ENCODE data around the gene INVS. TPM values are rescaled to one million over a fixed set of nuclear protein-coding genes. Genes with fewer than 3 reads are reported as not detected.
"Not testable (repeated sequence)": the region's sequence is repeated elsewhere in the genome, so short reads cannot be mapped to it uniquely, and the experiment has no call there.

The INVS gene
- total RNA-seq, 4 donors from 2014 or later, result 21.0 to 47.8 (median 31.6) TPM

DNA sequence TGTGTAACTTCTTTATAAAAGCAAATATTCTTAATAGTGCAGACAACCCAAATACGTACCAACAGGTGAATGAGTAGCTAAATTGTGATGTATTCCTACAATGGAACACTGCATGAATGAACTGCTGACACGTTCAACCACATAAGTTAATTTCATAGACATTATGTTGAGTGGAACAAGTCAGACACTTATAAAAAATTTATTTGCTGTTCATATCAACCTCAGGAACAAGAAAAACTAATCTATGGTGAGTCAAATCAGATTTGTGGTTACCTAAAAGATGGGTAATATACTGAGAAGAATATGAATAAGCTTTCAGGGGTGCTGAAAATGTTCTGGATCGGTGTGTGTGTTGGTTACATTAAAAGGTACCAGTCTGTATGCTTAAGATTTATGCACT is 35.7 kb downstream of the INVS start:
- in situ Hi-C loops (cut with MboI; ENCODE audit: low pct_ligation_motif_present in 1 of 4, low pct_unique_long_range_greater_than_20kb in 1 of 4, low sequenced_read_pairs in 3 of 4) (no loop called here), intact Hi-C loops (cut with DNase I; ENCODE audit: low total_unique reads) (no loop called here)
- no peak for TF ChIP-seq POLR2AphosphoS5 (IDR thresholded peaks at IDR 0.05)
- TF ChIP-seq, protein P1, sequence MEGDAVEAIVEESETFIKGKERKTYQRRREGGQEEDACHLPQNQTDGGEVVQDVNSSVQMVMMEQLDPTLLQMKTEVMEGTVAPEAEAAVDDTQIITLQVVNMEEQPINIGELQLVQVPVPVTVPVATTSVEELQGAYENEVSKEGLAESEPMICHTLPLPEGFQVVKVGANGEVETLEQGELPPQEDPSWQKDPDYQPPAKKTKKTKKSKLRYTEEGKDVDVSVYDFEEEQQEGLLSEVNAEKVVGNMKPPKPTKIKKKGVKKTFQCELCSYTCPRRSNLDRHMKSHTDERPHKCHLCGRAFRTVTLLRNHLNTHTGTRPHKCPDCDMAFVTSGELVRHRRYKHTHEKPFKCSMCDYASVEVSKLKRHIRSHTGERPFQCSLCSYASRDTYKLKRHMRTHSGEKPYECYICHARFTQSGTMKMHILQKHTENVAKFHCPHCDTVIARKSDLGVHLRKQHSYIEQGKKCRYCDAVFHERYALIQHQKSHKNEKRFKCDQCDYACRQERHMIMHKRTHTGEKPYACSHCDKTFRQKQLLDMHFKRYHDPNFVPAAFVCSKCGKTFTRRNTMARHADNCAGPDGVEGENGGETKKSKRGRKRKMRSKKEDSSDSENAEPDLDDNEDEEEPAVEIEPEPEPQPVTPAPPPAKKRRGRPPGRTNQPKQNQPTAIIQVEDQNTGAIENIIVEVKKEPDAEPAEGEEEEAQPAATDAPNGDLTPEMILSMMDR (IDR thresholded peaks at IDR 0.05), result no peak
- no peak for TF ChIP-seq POLR2A (IDR thresholded peaks at IDR 0.05)
- TF ChIP-seq EP300 (IDR thresholded peaks at IDR 0.05; ENCODE audit: low read depth), result no peak

DNA sequence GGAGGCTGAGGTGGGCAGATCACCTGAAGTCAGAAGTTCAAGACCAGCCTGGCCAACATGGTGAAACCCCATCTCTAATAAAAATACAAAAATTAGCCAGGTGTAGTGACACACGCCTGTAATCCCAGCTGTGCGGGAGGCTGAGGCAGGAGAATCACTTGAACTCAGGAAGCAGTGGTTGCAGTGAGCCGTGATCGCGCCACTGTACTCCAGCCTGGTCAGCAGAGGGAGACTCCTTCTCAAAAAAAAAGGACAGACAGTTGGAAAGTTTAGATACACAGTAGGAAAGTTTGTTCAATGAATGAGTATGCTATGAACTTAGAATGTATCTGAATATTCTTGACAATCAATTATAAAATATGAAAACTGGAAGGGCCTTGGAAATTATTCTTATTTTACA is 37.8 kb downstream of the INVS start:
- DNase-seq; H3K36me3 ChIP-seq; intact Hi-C loops (cut with DNase I; ENCODE audit: low total_unique reads); H3K4me1 ChIP-seq; H3K27me3 ChIP-seq; H3K27ac ChIP-seq; in situ Hi-C loops (cut with MboI; ENCODE audit: low pct_ligation_motif_present in 1 of 4, low pct_unique_long_range_greater_than_20kb in 1 of 4, low sequenced_read_pairs in 3 of 4); H3K9me3 ChIP-seq; H3K4me3 ChIP-seq: not testable (repeated sequence)
- WGBS, 2 donors (ENCODE audit: low coverage in 1 of 2), result 93% methylated on average over 3 to 5 of the region's 5 CpGs

More for the DNA sequence above, 35.7 kb downstream of the INVS start:
- Histone ChIP-seq H3K4me1 (no peaks in the 10 kb centered on the region), H3K36me3 (peaks cover 0 to 7% (median 0%) of the 10 kb centered on the region in 4 donors), H3K9me3 (no peaks in the 10 kb centered on the region), H3K4me3 (no peak overlapping the region), H3K27ac (no peak overlapping the region), H3K27me3 (no peaks in the 10 kb centered on the region)
- DNase-seq, result no peak
- WGBS, 2 donors (ENCODE audit: low coverage in 1 of 2), result 84 to 90% methylated on average over 3 of the region's 3 CpGs

DNA sequence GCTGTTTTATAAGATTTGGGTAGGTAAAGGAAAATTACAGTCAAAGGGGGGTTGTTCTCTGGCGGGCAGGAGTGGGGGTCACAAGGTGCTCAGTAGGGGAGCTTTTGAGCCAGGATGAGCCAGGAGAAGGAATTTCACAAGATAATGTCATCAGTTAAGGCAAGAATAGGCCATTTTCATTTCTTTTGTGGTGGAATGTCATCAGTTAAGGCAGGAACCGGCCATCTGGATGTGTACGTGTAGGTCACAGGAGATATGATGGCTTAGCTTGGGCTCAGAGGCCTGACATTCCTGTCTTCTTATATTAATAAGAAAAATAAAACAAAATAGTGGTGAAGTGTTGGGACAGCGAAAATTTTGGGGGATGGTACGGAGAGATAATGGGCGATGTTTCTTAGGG is 41.3 kb downstream of the INVS start:
- H3K4me1 ChIP-seq; DNase-seq; H3K4me3 ChIP-seq; H3K27me3 ChIP-seq; H3K9me3 ChIP-seq; H3K27ac ChIP-seq; in situ Hi-C loops (cut with MboI; ENCODE audit: low pct_ligation_motif_present in 1 of 4, low pct_unique_long_range_greater_than_20kb in 1 of 4, low sequenced_read_pairs in 3 of 4); intact Hi-C loops (cut with DNase I; ENCODE audit: low total_unique reads); H3K36me3 ChIP-seq: not testable (repeated sequence)
- WGBS, 2 donors (ENCODE audit: low coverage in 1 of 2), result 96 to 97% methylated on average over 3 to 6 of the region's 6 CpGs

DNA sequence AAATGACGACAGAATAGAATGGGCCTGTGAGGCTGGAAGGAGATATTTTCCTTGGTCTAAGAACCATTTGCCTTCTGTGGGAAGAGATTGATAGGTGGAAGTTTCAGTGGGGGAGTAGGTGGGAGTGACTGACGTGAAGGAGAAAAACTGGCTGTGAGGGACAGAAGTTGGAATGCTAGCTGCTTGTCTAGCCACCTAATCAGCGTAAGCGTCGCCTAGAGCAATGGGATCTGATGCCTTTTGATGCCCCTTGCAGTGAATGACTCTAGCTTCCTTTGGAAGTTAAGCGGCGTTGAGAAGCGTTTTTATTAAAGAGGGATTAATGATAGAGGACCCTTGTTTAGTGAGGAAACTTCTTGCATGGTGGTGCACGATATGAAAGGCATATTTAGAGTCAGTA is 42.8 kb downstream of the INVS start:
- H3K4me3 ChIP-seq; H3K9me3 ChIP-seq; H3K27ac ChIP-seq; DNase-seq; intact Hi-C loops (cut with DNase I; ENCODE audit: low total_unique reads); H3K27me3 ChIP-seq; H3K36me3 ChIP-seq; in situ Hi-C loops (cut with MboI; ENCODE audit: low pct_ligation_motif_present in 1 of 4, low pct_unique_long_range_greater_than_20kb in 1 of 4, low sequenced_read_pairs in 3 of 4); H3K4me1 ChIP-seq: not testable (repeated sequence)
- 95 to 97% methylated on average over 8 to 9 of the region's 9 CpGs for whole genome bisulfite sequencing, 2 donors (ENCODE audit: low coverage in 1 of 2)

DNA sequence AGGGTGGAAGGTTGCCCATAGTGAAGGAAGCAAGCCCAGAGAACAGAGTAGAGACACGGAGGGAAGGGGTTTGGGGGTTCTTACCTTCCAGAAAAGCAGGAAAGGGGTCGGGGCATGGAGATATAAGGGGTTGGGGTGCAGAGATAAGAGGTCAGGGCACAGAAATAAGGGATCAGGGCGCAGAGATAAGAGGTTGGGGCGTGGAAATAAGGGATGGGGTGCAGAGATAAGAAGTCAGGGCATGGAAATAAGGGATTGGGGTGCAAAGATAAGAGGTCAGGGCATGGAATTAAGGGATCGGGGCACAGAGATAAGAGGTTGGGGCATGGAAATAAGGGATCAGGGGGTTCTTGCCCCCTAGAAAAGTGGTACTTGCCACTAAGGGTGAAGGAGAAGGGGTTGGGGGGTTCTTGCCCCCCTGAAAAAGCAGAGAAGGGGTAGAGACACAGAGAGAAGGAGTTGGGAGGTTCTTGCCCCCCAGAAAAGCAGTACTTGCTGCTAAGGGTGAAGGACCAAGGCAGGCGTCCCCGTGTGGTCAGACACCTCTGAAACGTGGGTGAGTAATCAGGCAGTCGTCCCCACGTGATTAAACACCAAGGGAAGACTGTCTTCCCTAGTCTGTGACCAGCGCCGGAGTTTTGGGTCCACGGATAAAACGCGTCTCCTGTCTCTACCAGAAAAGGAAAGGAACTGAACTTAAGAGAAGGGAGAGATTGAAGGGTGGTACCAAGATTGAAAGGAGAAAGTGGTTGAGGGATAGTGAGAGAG is 46.3 kb downstream of the INVS start:
- H3K4me1 ChIP-seq; in situ Hi-C loops (cut with MboI; ENCODE audit: low pct_ligation_motif_present in 1 of 4, low pct_unique_long_range_greater_than_20kb in 1 of 4, low sequenced_read_pairs in 3 of 4); H3K27me3 ChIP-seq; DNase-seq; H3K4me3 ChIP-seq; H3K36me3 ChIP-seq; intact Hi-C loops (cut with DNase I; ENCODE audit: low total_unique reads); H3K27ac ChIP-seq; H3K9me3 ChIP-seq: not testable (repeated sequence)
- WGBS, 2 donors (ENCODE audit: low coverage in 1 of 2), result 89 to 94% methylated on average over 14 to 15 of the region's 15 CpGs

DNA sequence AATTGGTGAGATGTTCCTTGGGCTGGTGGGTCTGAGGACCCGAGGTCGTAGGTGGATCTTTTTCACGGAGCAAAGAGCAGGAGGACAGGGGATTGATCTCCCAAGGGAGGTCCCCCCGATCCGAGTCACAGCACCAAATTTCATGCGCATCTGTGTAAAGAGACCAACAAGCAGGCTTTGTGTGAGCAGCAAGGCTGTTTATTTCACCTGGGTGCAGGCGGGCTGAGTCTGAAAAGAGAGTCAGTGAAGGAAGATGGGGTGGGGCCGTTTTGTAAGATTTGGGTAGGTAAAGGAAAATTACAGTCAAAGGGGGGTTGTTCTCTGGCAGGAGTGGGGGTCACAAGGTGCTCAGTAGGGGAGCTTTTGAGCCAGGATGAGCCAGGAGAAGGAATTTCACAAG is 46.9 kb downstream of the INVS start:
- DNase-seq; H3K27me3 ChIP-seq; H3K9me3 ChIP-seq; H3K4me3 ChIP-seq; H3K4me1 ChIP-seq; H3K27ac ChIP-seq; in situ Hi-C loops (cut with MboI; ENCODE audit: low pct_ligation_motif_present in 1 of 4, low pct_unique_long_range_greater_than_20kb in 1 of 4, low sequenced_read_pairs in 3 of 4); intact Hi-C loops (cut with DNase I; ENCODE audit: low total_unique reads); H3K36me3 ChIP-seq: not testable (repeated sequence)
- WGBS, 2 donors (ENCODE audit: low coverage in 1 of 2), result 80 to 87% methylated on average over 1 to 8 of the region's 8 CpGs

DNA sequence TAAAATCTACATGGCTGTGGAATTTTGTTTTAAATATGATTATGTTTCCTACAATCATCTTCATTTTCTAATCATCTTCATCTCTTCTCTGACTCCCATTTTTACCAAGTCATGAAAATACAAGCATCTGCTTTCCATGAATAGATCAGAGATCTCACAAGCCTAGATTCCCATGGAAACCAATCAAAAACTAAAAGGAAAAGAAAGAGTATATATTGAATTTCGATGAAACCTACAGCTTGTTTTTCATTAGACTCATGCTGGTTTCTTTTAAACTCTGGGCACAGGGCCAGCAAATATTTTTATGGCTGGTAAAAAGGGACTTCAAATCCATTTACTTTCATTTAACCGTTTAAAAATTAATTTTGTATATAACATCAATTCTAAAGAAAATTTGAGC is 51.2 kb downstream of the INVS start:
- Histone ChIP-seq H3K27ac (no peak overlapping the region), H3K9me3 (no peaks in the 10 kb centered on the region), H3K27me3 (no peaks in the 10 kb centered on the region), H3K4me3 (no peak overlapping the region), H3K36me3 (no peaks in the 10 kb centered on the region), H3K4me1 (no peaks in the 10 kb centered on the region)
- no peak for DNase-seq
- intact Hi-C loops (cut with DNase I; ENCODE audit: low total_unique reads) (no loop called here), in situ Hi-C loops (cut with MboI; ENCODE audit: low pct_ligation_motif_present in 1 of 4, low pct_unique_long_range_greater_than_20kb in 1 of 4, low sequenced_read_pairs in 3 of 4) (no loop called here)
- TF ChIP-seq EP300 (IDR thresholded peaks at IDR 0.05; ENCODE audit: low read depth) (no peak), POLR2A (IDR thresholded peaks at IDR 0.05) (no peak), POLR2AphosphoS5 (IDR thresholded peaks at IDR 0.05) (no peak)
- TF ChIP-seq, protein P1 (IDR thresholded peaks at IDR 0.05), result no peak
- 33 to 40% methylated on average over 2 of the region's 2 CpGs for whole genome bisulfite sequencing, 2 donors (ENCODE audit: low coverage in 1 of 2)
